T1000 (cell line): Measurements from ENCODE around the gene LRRN2.
"Not testable (repeated sequence)": the region's sequence is repeated elsewhere in the genome, so short reads cannot be mapped to it uniquely, and the experiment has no call there.

Experiments
- DNase-seq: peaks from one replicate; lab custom pipeline; 2025; ENCODE audit warnings: mixed read lengths; lab: John Stamatoyannopoulos, UW

Gene LRRN2

GRCh38 chr1:204692325-204692840, 6.8 kb upstream of the LRRN2 start:
- DNase-seq, result no peak

- DNase-seq, result not testable (repeated sequence)
Measured at GRCh38 chr1:204691328-204691730, 5.8 kb upstream of the LRRN2 start.

GRCh38 chr1:204688776-204689175, 3.2 kb upstream of the LRRN2 start:
- no peak for DNase-seq

- DNase-seq, result no peak
Measured at GRCh38 chr1:204688007-204688406, 2.5 kb upstream of the LRRN2 start.

- DNase-seq, result no peak
Measured at GRCh38 chr1:204684571-204685235, 835 bp downstream of the LRRN2 start.

- no peak for DNase-seq
Measured at GRCh38 chr1:204684206-204684570, 1.4 kb downstream of the LRRN2 start.

- no peak for DNase-seq
Measured at GRCh38 chr1:204683284-204684205, 2.0 kb downstream of the LRRN2 start.

- DNase-seq, result no peak
Measured at GRCh38 chr1:204680461-204680860, 5.1 kb downstream of the LRRN2 start.

- DNase-seq, result no peak
Measured at GRCh38 chr1:204680051-204680450, 5.5 kb downstream of the LRRN2 start.

GRCh38 chr1:204678721-204679475, 6.6 kb downstream of the LRRN2 start:
- DNase-seq, result no peak

GRCh38 chr1:204677864-204678263, 7.7 kb downstream of the LRRN2 start:
- no peak for DNase-seq

GRCh38 chr1:204676043-204676442, 9.5 kb downstream of the LRRN2 start:
- no peak for DNase-seq

GRCh38 chr1:204673909-204674649, 11.5 kb downstream of the LRRN2 start:
- no peak for DNase-seq

GRCh38 chr1:204673209-204673608, 12.3 kb downstream of the LRRN2 start:
- DNase-seq, result no peak

GRCh38 chr1:204672482-204673121, 12.9 kb downstream of the LRRN2 start:
- DNase-seq, result no peak

- DNase-seq, result no peak
Measured at GRCh38 chr1:204672069-204672468, 13.5 kb downstream of the LRRN2 start.

GRCh38 chr1:204670152-204670927, 15.2 kb downstream of the LRRN2 start:
- no peak for DNase-seq

GRCh38 chr1:204669579-204669978, 16.0 kb downstream of the LRRN2 start:
- DNase-seq, result no peak

- no peak for DNase-seq
Measured at GRCh38 chr1:204664384-204664651, 21.2 kb downstream of the LRRN2 start.

- DNase-seq, result no peak
Measured at GRCh38 chr1:204663644-204664383, 21.7 kb downstream of the LRRN2 start.
